OCI-LY7 (cell line): ENCODE results near the gene PHAF1.
A peak's percentile ranks its signal among the peaks of the same experiment; 100 is the strongest.

Experiments used
- CTCF ChIP-seq: fragments of 200-600 bp; sonication (generic); conservative IDR thresholded peaks from 2 replicates; pipeline ENCODE4 v1.5.1; 2014; ENCODE audit warnings: mild to moderate bottlenecking, antibody characterized with exemption, low read length, moderate library complexity, mixed read lengths
- EZH2phosphoT487 ChIP-seq: fragments of 200-600 bp; sonication (generic); IDR thresholded peaks from 2 replicates; pipeline ENCODE4 v1.6.1; 2018; ENCODE audit warnings: low read depth, borderline replicate concordance, mild to moderate bottlenecking, mixed run types, antibody characterized with exemption, low read length, moderate library complexity, mixed read lengths

DNA sequence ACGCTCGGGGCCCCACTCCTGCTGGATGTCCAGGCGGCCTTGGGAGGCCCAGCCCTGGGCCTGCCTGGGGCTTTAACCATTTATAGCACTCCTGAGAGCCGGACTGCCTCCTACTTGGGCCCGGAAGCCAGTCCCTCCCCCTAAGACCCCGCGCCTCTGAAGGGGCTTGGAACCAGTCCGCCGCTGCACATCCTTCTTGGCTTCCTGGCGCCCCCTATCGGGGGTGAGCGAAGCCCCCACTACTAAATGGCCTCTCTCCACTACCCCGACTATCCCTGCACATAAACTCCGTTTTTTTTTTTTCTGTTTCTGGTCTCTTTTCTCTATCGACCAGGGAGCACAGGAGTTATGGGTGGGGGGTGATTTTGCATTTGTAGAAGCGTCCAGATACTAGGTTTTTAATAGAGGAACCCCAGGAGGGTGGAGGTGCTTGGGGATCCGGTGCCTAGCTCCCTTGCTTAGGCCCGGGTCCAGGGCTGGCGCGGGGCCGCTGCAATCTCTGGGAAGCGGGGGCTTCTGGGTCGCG is 60.0 kb downstream of the PHAF1 start:
- TF ChIP-seq CTCF (peak; percentile 88), EZH2phosphoT487 (no peak)
